NCI-H510A (cell line): ENCODE results near the gene GADL1.

Source experiments
- DNase-seq: peaks from one replicate; lab custom pipeline; 2025; lab: John Stamatoyannopoulos, UW

Gene GADL1

DNA sequence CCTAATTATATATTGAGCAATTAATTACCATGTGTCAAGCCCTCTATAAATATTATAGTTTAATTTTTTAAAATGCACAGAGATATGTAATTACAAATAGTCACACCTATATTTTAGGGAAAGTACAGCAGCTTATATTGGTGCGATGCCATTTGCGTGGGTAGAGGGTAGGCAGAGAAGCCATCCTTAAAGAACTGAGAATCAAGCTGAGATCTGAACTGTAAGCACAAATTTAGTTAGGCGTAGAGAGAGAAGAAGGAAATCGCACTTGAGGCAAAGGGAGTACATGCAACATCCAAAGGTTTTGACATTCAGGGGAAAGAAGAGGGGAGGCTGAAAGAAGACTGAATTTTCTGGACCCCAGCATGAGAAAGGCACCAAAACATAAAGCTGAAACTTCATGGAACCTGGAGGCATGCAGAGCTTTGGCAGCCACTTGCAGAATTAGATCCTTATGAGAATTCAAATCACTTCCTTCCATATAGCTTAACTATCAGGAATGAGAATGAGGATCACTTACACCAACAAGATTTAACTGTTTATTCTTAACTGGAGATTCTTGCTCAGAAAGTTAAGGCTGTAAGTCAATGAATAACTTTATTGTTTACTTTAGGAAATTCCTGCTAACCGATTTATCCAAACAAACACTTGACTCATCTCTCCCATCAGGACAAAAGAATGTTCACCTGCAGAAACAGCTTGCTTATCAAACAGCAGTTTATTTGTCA is 173.7 kb downstream of the GADL1 start:
- DNase-seq: no peak

DNA sequence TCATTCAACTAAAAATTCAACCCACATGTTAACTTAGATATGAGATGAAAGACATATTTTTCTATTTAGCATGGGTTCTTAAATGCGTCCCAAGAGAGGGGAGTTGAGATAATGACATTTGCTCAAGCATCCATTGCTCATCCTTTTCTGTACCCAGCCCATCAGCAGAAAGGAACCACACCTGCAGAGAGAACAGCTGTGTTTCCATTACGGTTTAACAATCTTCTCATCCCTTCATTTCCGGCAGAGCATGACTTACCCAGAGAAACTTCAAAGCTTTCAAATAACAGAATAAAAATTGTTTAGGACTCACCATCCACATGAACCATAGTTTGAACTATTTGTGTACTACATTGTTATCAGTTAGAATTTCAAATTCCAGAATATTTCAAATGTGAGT is 174.9 kb downstream of the GADL1 start:
- DNase-seq: no peak

DNA sequence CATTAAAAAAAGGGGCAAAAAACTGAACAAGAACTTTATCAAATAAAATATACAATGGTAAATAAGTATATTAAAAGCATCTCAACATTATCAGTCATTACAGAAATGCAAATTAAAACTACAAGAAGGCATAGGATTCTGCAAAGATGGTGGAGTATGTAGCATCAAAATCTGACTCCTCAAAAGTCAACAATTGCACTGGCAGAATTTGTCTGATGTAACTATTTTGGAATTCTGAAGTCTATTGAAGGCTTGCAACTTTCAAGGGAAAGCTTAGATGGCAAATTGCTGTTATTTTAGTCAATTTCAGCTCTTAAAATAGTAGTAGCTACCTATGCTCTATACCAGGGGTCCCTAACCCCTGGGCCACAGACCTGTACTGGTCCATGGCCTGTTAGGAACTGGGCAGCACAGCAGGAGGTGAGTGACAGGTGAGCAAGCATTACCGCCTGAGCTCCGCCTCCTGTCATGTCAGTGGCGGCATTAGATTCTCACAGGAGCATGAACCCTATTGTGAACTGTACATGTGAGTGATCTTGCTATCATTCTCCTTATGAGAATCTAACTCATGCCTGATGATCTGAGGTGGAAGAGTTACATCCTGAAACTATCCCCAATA is 180.5 kb downstream of the GADL1 start:
- DNase-seq: no peak

DNA sequence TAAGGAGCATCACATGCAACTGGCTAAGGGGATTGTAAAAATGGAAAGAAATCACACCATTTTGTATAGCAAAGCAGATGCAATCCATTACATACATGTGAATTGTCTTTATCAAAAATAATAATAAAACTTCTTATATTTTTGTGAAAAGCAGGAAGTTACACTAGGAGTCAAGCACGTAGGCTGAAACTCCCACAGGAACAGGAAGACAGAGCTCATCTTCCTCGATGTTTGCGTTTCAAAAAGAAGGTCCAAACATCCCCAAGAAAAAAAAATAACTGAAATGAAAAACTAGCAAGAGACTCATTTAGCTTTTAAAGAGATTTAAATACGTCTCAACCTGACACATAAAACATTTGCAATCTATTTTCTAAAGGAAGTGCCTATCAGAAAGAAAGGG is 181.5 kb downstream of the GADL1 start:
- DNase-seq: no peak

DNA sequence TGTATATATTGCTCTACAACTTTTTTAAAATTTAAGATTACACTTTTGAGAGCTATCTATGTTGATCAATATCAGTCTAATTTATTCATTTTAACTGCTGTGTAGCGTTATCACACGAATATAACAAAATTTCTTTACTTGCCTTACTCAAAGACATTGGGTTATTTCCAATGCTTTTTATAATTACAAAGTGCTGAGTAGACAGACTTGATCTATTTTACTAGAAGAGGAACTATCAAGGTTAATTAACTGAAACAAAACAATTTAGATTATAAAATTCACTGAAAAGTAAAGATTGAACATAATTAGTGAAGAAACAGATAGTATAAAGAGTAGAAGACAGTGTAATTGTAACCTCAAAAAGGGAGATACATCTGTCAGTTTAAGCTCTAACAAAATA is 182.6 kb downstream of the GADL1 start:
- no peak for DNase-seq

DNA sequence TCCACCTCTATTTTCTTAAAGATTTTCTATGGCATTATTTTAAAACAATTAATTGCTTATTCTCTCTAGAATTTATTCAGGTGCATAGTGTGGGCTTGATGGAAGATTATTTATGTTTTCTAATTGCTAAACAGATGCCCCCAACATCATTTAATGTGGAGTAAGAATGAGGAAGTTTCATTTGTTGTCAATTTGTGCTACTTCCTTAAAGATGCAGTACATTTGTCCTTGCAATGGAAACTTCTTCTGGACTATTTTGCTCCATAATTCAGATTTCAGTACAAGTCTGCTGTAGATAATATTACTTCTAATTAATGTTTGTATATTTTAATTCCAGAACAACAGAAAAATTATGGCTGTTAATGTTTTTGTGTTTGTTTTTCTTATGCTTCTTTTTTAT is 183.3 kb downstream of the GADL1 start:
- DNase-seq: no peak

DNA sequence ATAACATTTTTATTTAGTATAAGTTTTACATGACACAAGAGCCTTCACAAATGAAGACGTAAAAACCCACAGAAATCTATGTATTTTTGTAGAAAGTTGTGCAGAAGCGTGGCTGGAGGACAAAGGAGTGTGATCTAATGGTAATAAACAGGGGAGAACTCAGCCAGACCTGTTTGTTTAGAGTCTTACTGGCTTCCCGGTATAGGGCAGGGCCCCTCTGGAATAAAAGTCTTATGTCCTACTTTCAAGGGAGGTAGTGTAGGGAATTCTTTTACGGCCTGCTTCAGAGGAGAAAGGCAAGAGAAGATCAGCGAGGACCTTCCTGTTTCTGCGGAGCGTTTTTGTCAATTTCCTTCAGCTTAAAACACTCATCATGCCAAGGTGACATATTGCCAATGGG is 184.4 kb downstream of the GADL1 start:
- no peak for DNase-seq

DNA sequence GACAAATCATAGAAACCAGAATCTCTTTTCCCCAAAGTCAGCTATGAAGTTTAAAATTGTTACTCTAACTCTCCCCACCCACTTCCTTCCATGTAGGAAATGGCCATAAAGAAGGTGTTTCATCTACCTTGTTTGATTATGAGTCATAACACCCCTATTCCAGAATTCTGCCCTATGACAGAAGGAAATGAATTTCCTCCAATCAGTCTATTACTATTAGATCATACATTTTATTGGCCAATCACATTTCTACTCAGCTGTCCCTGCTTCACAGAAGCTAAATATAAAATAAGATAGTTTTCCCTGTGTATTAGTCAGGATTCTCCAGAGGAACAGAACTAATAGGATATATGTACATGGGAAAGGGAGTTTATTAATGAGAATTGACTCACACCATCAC is 186.0 kb downstream of the GADL1 start:
- DNase-seq: no peak

DNA sequence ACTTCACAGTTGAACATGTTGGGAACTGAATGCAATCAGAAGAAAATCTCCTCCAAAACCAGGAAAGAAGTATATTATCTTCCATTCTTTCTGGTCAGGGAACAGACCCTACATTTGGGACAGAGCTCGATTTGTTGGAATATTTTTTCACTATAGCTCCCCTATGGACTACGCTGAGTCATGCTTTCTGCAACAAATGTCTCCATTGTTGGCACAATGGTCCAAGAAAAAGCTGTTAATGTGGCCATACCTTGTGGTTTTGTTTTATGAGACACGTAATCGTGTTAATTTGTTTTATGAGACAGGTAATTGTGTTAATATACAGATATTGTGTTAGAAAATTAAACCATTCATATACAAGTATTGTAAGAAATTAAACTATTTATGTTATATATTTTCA is 186.6 kb downstream of the GADL1 start:
- DNase-seq: no peak

DNA sequence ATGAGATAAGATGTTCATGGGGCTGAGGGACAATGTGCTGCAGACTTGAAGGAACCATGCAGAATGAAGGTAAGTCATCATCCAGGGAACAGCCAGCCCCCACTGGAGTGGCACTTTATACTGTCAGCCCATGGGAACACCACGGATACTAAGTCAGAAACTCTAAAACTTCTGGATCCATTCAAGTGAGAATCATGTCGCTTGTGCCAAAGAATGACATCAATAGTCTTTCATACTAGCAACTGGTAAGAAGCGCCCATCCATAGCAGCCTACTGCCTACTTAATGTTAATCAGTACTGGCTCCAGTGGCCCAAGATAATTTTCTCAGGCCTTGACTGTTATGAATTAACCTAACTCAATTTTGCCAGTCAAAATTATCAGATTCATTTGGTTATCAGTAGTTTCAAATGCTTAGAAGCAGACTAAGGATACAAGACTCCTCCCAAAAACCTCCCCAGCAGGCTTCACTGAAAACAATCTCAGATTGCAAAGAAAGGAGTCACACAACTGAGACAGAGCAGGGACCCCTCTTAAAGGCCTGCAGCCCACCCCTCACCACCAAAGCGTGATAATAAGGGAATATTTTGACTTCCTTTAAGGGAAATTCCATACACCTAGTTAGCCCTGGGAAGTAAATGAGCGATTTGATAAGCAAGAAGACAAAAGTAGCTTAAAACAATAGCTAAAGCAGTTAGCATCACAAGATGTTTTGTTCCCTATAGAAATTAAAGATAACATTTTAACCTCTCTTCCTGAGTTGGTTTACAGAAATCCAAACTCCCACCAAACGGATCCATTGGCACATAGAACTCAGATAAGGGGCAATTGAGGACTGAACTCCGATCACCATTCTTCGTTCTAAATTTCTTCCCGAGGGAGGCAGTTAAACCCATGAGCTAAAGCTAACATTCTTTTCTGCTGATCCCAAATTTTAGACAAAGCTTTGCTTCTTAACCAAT is 189.2 kb downstream of the GADL1 start:
- DNase-seq: no peak

DNA sequence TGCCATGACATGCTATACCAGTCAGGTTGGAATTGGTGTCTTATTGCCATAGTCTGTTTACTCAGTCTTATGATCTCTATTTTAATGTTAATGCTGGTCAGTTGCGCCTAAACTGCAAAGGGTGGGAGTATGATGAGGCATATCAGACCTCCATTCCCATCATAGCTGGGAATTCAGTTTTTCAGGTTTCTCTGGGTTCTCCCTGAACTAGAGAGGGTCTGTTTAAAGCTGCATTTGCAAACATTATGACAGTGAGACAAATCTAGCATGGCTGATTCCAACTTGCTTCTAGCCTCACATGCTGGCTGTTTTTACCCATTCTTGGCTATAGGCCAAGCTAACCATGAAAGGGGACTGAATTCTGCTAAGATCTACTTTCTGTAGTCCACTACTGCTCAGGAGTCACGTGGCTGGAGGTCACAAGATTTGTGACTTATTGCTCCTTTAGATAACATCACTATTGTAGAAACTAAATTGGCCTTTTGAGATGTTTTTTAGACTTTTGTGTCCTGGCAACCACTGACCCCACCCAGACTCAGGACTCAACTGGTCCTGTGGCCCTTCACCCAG is 191.5 kb downstream of the GADL1 start:
- no peak for DNase-seq

DNA sequence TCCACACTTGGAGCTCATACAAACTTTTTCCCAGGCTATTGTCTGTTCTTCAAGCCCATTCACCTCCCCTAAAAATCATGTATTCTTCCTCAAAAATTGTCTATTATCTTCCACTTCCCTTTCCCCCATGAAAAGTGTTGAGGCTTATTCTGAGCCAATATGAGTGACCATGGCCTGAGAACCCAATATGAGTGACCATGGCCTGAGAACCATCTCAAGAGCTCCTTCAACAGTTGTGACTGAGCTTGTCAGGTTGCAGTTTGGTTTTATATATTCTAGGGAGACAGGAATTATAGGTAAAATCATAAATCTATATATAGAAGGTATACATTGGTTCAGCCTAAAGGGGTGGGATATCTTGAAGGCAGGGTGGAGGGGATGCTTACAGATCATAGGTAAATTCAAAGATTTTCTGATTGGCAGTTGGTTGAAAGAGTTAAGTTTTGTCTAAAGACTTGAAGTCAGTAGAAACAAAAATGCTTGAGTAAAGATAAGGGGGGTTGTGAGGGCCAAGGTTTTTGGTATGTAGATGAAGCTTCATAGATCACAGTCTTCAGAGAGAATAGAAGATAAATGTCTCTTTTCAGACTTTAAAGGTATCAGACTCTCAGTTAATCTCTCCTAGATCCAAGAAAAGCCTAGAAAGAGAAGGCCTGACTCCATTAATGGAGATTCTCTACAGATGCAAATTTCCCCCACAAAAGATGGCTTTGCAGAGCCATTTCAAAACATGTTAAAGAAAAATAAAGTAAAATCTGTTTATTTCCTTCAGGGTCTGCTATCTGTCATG is 192.2 kb downstream of the GADL1 start:
- DNase-seq: no peak

DNA sequence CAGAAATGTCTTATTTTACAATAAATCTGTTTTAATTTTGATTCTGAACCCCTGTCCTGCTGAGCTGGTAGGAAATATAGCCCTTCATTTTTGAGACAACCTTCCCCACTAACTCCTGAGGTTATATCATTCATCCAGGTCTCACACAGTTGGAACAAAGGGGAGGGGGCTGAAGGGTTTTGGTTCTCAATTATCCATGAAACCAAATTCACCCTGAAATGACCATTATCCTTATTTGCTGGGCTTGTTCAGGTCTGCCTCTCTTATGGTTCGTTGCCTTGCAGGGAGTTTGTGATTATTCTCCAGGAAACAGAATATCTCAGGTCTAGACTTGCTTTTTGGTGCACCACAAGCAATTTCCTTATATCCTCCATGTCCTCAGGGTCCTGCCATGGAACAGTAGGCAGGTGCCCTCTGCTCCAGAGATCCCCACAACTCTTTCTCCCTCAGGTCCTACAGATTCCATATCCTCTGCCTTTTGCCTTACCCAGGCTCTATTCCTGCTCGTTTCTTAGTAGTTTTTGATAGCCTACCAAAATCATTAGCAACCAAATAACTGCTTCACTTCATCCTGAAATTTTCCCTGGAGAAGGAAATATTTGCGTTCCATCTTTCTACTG is 193.6 kb downstream of the GADL1 start:
- no peak for DNase-seq

DNA sequence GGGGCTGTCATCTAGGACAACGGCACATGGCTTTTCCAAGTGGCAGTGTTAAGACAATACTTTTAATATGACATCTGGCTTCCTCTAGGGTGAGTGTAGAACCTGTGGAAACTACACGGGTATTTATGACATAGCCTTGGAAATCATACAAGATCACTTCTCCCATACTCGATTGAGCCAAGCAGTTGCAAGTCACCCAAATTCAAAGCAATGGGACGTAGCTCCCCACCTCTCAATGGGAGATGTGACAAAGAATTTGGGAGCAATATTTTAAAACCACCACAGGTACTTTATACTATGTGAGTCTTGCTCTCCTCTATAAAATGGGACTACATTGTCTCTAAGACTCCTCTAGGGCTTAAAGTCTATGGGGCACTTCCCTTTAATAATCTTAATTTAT is 194.5 kb downstream of the GADL1 start:
- no peak for DNase-seq

DNA sequence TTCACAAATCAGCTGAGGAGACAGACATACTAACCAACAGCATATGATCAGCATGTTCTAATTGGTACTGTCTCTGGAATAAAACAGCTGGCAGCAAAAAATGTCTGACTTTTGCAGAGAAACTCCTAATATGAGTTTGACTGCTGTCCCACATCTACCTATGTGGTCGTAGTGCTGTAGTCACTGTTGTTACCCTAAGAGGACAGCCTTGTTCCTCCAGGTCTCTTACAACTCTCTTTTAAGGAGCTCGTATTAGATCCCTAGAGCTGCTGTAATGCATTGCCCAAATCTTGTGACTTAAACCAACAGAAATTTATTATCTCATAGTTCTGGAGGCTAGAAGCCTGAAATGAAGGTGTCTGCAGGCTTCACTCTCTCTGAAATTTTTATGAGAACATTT is 195.9 kb downstream of the GADL1 start:
- DNase-seq: no peak

DNA sequence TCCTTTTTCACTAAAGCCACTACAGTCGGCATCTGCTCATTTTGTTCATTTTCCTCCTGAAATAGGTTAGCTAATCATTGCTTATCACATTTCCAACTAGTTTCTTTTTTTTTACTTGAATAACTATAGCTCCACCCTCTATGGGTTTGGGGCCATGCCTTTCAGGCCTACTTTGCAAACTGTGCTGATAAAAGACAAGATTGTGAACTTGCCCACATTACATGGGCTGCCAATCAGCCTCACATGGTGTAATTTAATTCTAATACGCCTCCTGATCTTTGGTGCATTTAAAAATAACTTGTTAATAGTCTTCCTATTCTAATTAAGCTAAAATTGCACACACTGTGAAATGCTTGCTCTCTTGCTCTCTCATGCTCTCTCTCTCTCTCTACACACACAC is 197.6 kb downstream of the GADL1 start:
- DNase-seq: no peak

DNA sequence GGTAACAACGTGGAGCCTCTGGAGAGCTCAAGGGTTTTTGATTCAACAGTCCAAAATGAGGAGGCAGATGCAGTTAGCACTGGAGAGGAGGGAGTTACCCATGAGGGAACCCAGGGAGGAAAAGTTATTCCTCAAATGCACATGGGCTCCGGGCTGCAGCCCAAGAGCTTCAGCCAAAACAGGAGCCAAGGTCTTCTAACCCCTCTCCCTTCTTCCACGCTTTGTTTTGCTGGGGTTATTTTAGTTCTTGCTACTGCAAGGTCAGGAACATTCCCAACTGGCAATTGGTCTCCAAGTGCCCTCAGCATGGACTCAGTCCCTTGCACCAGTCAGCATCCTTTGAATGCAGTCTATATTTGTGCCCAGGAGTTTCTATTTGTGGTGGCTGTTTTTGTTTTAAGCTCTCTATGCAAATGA is 198.1 kb downstream of the GADL1 start:
- no peak for DNase-seq

DNA sequence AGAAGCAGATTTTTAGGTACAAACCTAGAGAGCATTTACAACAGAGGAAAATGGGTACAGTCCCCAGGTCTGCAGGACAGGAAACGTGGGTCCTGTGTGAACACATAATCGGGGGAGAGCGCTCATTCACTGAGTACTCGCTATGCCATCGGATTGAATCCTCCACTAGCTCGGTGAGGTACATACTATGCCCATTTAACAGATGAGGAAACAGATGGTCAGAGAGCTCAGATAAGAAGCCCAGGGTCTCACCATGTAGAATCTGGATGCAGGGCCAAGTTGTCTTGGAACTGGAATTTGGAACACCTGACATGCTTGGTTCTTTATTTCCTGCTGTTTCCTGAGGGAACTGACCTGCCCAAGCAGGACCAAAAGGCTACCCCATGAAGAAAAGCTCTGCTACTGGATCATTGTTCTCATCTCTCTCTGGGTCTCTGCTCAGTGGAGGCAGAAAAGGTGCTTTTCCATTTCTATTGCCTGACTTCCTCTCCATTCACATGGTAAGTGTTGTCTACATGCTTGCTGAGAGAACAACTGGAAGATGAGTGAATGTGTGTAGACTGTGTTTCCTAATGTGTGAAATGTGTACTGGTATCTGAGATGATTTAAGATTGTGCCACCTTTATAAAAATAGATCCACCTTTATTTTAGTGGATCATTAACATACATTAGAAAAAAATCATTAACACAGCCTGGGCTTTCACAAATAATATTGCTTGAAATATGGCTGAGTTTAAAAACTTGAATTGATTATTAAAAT is 199.0 kb downstream of the GADL1 start:
- no peak for DNase-seq

DNA sequence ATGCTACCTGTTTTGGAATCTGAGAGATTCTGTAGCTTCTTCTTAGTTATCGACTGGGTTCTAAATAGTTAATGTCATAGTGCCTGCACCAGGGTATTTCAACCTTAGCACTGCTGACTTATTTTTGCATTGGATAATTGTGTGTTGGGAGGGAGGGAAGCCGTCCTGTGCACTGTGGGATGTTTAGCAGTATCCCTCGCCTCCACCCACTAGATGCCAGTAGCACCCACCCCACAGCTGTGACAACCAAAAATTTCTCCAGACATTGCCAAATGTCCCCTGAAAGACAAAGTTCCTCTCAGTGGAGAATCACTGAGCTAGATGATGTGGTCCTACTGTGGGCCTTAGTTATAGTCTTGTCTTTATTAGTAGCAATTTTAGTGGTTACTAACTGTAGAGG is 199.8 kb downstream of the GADL1 start:
- no peak for DNase-seq

DNA sequence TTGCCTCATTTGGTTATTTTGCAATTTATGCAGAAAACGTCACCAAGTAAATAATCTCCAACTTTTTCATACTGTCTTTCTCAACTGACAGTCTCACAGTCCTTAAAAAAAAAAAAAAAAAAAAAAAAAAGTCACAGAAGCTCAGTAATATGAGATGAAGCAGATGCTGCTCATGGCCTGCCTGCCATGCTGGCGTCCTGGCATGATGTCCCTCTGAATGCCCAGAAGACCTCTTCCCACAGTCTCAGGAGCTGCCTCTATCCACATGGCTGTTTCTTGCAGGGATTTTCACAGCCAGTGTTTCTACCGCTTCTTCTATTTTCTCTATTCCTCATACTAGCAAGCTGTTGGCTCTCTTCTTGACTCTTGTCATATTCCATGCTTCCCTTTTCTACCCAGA is 200.3 kb downstream of the GADL1 start:
- DNase-seq: no peak
